ENCODE results near the gene AVP. TPM values are rescaled to one million over a fixed set of nuclear protein-coding genes. Genes with fewer than 3 reads are reported as not detected.

Gene AVP
- total and polyA plus RNA-seq, 9 of the 15 experiments (the other 6 are each of a cell fraction or from before 2014, with no cell fraction given) = not detected

DNA sequence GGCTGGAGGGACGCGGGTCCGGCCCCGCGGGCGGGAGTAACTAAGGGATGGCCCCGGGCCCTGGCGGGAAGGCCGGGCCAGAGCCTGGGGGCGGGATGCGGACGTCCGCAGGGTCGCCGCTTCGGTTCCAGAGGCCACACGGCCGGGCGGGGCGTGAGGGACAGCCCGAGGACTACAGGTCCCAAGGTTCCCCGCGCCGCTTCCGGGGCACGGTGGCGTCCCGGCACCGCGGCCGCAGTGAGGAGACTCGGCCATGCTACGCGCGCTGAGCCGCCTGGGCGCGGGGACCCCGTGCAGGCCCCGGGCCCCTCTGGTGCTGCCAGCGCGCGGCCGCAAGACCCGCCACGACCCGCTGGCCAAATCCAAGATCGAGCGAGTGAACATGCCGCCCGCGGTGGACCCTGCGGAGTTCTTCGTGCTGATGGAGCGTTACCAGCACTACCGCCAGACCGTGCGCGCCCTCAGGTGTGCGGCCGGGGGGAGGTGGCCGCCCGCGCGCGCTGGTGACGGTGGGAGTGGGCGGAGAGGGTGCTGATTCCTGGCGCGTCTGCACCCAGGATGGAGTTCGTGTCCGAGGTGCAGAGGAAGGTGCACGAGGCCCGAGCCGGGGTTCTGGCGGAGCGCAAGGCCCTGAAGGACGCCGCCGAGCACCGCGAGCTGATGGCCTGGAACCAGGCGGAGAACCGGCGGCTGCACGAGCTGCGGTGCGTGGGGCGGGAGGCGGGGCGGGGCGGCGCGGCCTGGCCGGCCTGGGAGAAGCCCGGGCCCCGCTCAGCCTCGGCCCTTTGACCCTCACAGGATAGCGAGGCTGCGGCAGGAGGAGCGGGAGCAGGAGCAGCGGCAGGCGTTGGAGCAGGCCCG lies 38.5 kb downstream of the AVP start, which contains the start of gene MRPS26 (continued):
- no peak for TF ChIP-seq CLOCK (CRISPR knock-in tag; IDR thresholded peaks at IDR 0.05; ENCODE audit: borderline replicate concordance)
- no peak for TF ChIP-seq ZNF830 (CRISPR knock-in tag; IDR thresholded peaks at IDR 0.05)
- TF ChIP-seq, protein P1, sequence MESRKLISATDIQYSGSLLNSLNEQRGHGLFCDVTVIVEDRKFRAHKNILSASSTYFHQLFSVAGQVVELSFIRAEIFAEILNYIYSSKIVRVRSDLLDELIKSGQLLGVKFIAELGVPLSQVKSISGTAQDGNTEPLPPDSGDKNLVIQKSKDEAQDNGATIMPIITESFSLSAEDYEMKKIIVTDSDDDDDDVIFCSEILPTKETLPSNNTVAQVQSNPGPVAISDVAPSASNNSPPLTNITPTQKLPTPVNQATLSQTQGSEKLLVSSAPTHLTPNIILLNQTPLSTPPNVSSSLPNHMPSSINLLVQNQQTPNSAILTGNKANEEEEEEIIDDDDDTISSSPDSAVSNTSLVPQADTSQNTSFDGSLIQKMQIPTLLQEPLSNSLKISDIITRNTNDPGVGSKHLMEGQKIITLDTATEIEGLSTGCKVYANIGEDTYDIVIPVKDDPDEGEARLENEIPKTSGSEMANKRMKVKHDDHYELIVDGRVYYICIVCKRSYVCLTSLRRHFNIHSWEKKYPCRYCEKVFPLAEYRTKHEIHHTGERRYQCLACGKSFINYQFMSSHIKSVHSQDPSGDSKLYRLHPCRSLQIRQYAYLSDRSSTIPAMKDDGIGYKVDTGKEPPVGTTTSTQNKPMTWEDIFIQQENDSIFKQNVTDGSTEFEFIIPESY (CRISPR knock-in tag; IDR thresholded peaks at IDR 0.05) = no peak
- peak; percentile 76 for TF ChIP-seq ZBTB40 (IDR thresholded peaks at IDR 0.05)
- no peak for TF ChIP-seq ZBTB40 (CRISPR knock-in tag; IDR thresholded peaks at IDR 0.05)
- TF ChIP-seq RAD51 (IDR thresholded peaks at IDR 0.05; ENCODE audit: borderline replicate concordance, low read depth) = no peak
- no peak for TF ChIP-seq RBM14 (IDR thresholded peaks at IDR 0.05; ENCODE audit: borderline replicate concordance, insufficient read depth, low read depth, low read length)
- TF ChIP-seq, protein P2, sequence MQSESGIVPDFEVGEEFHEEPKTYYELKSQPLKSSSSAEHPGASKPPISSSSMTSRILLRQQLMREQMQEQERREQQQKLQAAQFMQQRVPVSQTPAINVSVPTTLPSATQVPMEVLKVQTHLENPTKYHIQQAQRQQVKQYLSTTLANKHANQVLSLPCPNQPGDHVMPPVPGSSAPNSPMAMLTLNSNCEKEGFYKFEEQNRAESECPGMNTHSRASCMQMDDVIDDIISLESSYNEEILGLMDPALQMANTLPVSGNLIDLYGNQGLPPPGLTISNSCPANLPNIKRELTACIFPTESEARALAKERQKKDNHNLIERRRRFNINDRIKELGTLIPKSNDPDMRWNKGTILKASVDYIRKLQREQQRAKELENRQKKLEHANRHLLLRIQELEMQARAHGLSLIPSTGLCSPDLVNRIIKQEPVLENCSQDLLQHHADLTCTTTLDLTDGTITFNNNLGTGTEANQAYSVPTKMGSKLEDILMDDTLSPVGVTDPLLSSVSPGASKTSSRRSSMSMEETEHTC (IDR thresholded peaks at IDR 0.05) = no peak
- no peak for TF ChIP-seq CCNT2 (IDR thresholded peaks at IDR 0.05; ENCODE audit: borderline replicate concordance, extremely low read depth, insufficient read length, low read depth, low read length)
- no peak for TF ChIP-seq NR1H2 (CRISPR knock-in tag; IDR thresholded peaks at IDR 0.05)
- TF ChIP-seq CREM (IDR thresholded peaks at IDR 0.05; ENCODE audit: low read depth) = peak; percentile 67

Data from K562 (cell line).